Activated CD8-positive, alpha-beta T cell treated with anti-CD3 and anti-CD28 coated beads for 36 hours (primary cell): ENCODE results near the gene HEBP2. TPM values are rescaled to one million over a fixed set of nuclear protein-coding genes. Genes with fewer than 3 reads are reported as not detected.

ENCODE experiments used
- ATAC-seq: fragments of 200-7000 bp; cut with Tn5 transposase; one replicate; pipeline ENCODE4 v1.10.0; 2021; ENCODE audit warnings: mild to moderate bottlenecking, moderate library complexity
- CTCF ChIA-PET: fragments of 350-600 bp; sonication (Branson Sonifier 250); formaldehyde crosslinking; loops from one replicate; lab custom pipeline; 2021; ENCODE audit warnings: antibody characterized with exemption; lab: Charles Lee
- POLR2A ChIA-PET: fragments of 350-600 bp; sonication (Branson Sonifier 250); formaldehyde crosslinking; loops from one replicate; lab custom pipeline; 2021; ENCODE audit warnings: antibody characterized with exemption; lab: Charles Lee
- DNase-seq: peaks from one replicate; pipeline ENCODE4 v3.0.0-alpha.2; 2020
- H3K27ac Mint-ChIP-seq: one replicate; pipeline ENCODE4 v1.8.0; 2021; ENCODE audit warnings: mild to moderate bottlenecking, mixed read lengths
- H3K27me3 Mint-ChIP-seq: one replicate; pipeline ENCODE4 v1.8.0; 2021; ENCODE audit warnings: mixed read lengths
- H3K36me3 Mint-ChIP-seq: one replicate; pipeline ENCODE4 v1.8.0; 2021; ENCODE audit warnings: low read depth, mixed read lengths
- H3K4me1 Mint-ChIP-seq: one replicate; pipeline ENCODE4 v1.8.0; 2021; ENCODE audit warnings: low read depth, mixed read lengths
- H3K4me3 Mint-ChIP-seq: one replicate; pipeline ENCODE4 v1.8.0; 2021; ENCODE audit warnings: mild to moderate bottlenecking, moderate library complexity, mixed read lengths
- H3K9me3 Mint-ChIP-seq: one replicate; pipeline ENCODE4 v1.8.0; 2021; ENCODE audit warnings: mixed read lengths
- CTCF ChIP-seq: fragments of 200-600 bp; IDR thresholded peaks from one replicate; pipeline ENCODE4 v1.8.0; 2022; ENCODE audit warnings: antibody characterized with exemption, mild to moderate bottlenecking
- intact Hi-C: fragments of 100-400 bp; cut with micrococcal nuclease; formaldehyde crosslinking; loops from one replicate; pipeline ENCODE4 v1.10.0; 2022
- total RNA-seq, 2 experiments: library from RNA; stranded (reverse); gene quantifications; one replicate each; pipeline ENCODE4 v1.2.3, GENCODE V29; 2021

Gene HEBP2
- total RNA-seq, 2 experiments from 2014 or later: 28.2 to 28.7 TPM

GRCh38 chr6:138403324-138403800 lies 661 bp upstream of the HEBP2 start:
- H3K4me3 Mint-ChIP-seq: peak overlapping the region; percentile 76
- H3K27me3 Mint-ChIP-seq: no peaks in the 10 kb centered on the region
- no peaks in the 10 kb centered on the region for H3K9me3 Mint-ChIP-seq
- ChIA-PET CTCF (interaction anchor here (0.9 to 5.1 kb wide), 10 partner anchors 9 to 363 kb away, joined by 3 to 23 read pairs (median 3); no protein-coding TSS in a partner anchor), POLR2A (interaction anchor here (1.1 kb wide), 1 partner anchor 33 kb away, joined by 3 read pairs; no protein-coding TSS in a partner anchor)
- peaks cover 19% of the 10 kb centered on the region for H3K36me3 Mint-ChIP-seq
- DNase-seq: peak; percentile 44
- intact Hi-C loops: loop anchor here (10.0 kb wide), 1 partner anchor 289 kb away; no protein-coding TSS in a partner anchor
- peaks cover 23% of the 10 kb centered on the region for H3K4me1 Mint-ChIP-seq
- peak; percentile 37 for ATAC-seq
- H3K27ac Mint-ChIP-seq: peak overlapping the region; percentile 83
- TF ChIP-seq CTCF: no peak

- H3K27ac Mint-ChIP-seq: peak overlapping the region; percentile 73
- peak overlapping the region; percentile 80 for H3K4me3 Mint-ChIP-seq
- ChIA-PET POLR2A (interaction anchor here (0.6 kb wide), 1 partner anchor 9 kb away, joined by 4 read pairs; no protein-coding TSS in a partner anchor), CTCF (interaction anchor here (0.7 to 5.1 kb wide), 12 partner anchors 8 to 289 kb away, joined by 3 to 23 read pairs (median 3); no protein-coding TSS in a partner anchor)
- TF ChIP-seq CTCF: no peak
- H3K4me1 Mint-ChIP-seq: peaks cover 26% of the 10 kb centered on the region
- peak; percentile 53 for DNase-seq
- H3K36me3 Mint-ChIP-seq: peaks cover 30% of the 10 kb centered on the region
- peak; percentile 16 for ATAC-seq
- H3K9me3 Mint-ChIP-seq: no peaks in the 10 kb centered on the region
- intact Hi-C loops: loop anchor here (10.0 kb wide), 1 partner anchor 290 kb away; no protein-coding TSS in a partner anchor
- H3K27me3 Mint-ChIP-seq: no peaks in the 10 kb centered on the region
These were observed 779 bp downstream of the HEBP2 start for GRCh38 chr6:138404666-138405337.

GRCh38 chr6:138405816-138406413 lies 1.9 kb downstream of the HEBP2 start:
- Mint-ChIP-seq H3K27me3 (no peaks in the 10 kb centered on the region), H3K36me3 (peaks cover 37% of the 10 kb centered on the region), H3K4me3 (no peak overlapping the region), H3K4me1 (peaks cover 30% of the 10 kb centered on the region), H3K9me3 (no peaks in the 10 kb centered on the region), H3K27ac (peak overlapping the region; percentile 50)
- no peak for DNase-seq
- no peak for ATAC-seq
- TF ChIP-seq CTCF: no peak
- ChIA-PET POLR2A (no interaction called here), CTCF (interaction anchor here (0.8 to 5.1 kb wide), 7 partner anchors 9 to 290 kb away, joined by 3 to 23 read pairs (median 3); no protein-coding TSS in a partner anchor)
- intact Hi-C loops: loop anchor here (10.0 kb wide), 1 partner anchor 291 kb away; no protein-coding TSS in a partner anchor

GRCh38 chr6:138406443-138406842 lies 2.4 kb downstream of the HEBP2 start:
- H3K36me3 Mint-ChIP-seq: peaks cover 41% of the 10 kb centered on the region
- H3K27ac Mint-ChIP-seq: peak overlapping the region; percentile 50
- CTCF ChIA-PET: interaction anchor here (0.8 to 5.1 kb wide), 4 partner anchors 103 to 290 kb away, joined by 3 to 23 read pairs (median 3); no protein-coding TSS in a partner anchor
- no peak overlapping the region for H3K4me3 Mint-ChIP-seq
- H3K4me1 Mint-ChIP-seq: peaks cover 35% of the 10 kb centered on the region
- H3K9me3 Mint-ChIP-seq: no peaks in the 10 kb centered on the region
- POLR2A ChIA-PET: no interaction called here
- ATAC-seq (no peak), DNase-seq (no peak)
- no peaks in the 10 kb centered on the region for H3K27me3 Mint-ChIP-seq
- no peak for TF ChIP-seq CTCF
- intact Hi-C loops: loop anchor here (10.0 kb wide), 1 partner anchor 292 kb away; no protein-coding TSS in a partner anchor
